GM19043 (cell line): ENCODE results near the gene LYVE1.
A peak's percentile ranks its signal among the peaks of the same experiment; 100 is the strongest.
"Not testable (repeated sequence)": the region's sequence is repeated elsewhere in the genome, so short reads cannot be mapped to it uniquely, and the experiment has no call there.

Experiments used
- ATAC-seq: cut with Tn5 transposase; IDR thresholded peaks from one replicate; pipeline ENCODE4 v1.9.1; 2021; ENCODE audit warnings: low read depth; ENCODE audit not compliant: unreplicated experiment

The LYVE1 gene, protein sequence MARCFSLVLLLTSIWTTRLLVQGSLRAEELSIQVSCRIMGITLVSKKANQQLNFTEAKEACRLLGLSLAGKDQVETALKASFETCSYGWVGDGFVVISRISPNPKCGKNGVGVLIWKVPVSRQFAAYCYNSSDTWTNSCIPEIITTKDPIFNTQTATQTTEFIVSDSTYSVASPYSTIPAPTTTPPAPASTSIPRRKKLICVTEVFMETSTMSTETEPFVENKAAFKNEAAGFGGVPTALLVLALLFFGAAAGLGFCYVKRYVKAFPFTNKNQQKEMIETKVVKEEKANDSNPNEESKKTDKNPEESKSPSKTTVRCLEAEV

DNA sequence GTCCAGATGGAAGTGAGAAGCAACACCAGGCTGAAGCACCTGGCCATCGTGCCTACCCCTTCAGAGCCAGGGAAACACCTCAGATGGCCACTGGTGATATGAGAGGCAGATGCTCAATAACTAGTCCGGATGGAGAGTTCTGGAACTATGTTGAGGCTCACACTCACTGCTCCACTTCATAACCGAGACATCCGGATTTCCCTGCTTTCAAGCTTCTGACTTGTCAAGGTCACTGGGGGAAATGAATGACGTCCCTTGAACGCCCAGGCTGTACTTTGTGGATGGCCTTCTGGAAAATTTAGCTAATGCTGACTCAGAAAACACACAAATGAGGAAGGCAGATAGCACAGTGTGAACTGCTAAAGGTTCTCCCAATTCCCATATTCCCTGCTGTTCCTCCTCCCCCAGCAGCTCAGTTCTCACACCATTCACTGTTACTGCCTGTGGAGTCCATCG is at the start of gene LYVE1:
Gene LYVE1, minus strand, starts transcription at position 180 of the 456 bp plus-strand sequence. Its CDS starts 133 bp downstream, at position 47.
- ATAC-seq: no peak

DNA sequence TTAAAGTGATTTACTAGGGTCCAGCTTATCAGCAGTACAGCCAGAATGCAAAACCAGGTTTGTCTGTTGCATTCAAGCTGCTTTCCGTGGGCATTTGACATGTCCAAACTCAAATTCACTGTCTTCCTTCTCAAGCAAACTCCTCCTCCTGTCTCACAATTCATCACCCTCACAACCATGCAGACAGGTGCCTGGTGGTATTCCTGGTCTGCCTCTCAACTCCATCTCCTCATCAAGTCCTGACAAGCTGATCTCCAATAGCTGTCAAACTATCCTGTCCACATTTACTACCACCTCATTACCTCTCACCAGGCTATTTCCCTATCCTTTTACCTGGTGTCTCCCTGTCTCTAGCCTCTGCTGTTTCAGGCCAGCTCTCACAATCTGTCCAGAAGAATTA is 49.1 kb upstream of the LYVE1 start:
- ATAC-seq: no peak

DNA sequence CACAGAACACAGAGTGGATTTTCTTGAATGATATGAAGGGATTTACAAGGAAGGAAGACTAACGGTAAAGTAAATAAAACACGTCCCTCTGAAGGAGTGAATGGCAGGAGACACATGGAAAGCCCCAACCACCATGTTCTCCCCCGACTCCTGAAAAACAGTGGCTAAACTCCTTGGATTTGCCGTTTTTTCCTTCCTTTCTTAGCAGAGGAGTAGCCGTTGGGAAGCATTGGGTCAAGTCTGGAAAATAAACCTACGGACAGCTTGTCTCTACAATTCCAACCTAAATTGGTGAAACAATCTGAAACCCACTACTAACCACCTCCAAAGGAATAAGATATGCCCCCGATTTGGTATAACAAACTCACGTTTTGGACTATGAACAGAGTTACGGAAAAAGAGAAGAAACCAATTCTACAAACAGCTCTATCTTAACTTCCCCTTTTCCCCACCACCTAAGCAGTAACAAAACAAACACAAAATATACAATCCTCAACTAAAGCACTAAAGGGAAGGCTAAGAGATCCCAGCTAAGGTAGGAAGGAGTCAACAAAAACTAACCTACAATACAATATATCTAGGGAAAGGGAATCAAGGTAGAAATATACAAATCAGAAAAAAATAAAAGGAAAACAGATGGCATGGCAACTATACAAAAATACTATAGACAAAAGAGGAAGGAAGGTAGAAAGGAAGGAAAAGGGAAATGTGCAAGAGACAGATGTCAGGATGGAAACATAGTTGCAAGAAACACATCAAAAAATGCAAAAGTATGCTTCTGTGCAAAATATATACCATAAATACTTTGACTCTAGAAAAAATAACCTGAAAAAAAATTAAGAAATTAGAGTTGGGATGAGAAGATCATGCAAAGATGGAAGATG is 43.8 kb upstream of the LYVE1 start:
- ATAC-seq: no peak

DNA sequence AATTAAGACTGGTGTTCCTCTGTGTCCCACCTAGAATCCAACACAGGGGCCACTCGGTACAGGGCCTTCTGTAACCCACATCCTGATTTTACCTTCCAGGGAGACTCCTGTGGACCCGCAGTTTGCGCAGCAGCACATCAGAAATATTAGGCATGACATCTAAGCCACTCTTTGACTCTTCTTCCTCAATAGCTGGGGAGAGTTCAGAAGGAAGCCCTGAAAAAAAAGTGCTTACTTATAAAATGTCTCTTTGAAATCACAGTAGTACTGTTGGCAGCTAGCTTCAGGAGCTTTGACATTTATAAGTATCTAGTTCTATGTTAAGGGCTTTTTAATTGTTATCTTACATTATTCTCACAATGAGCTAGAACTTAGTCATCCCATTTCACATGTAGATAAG is 41.2 kb upstream of the LYVE1 start:
- ATAC-seq: no peak

DNA sequence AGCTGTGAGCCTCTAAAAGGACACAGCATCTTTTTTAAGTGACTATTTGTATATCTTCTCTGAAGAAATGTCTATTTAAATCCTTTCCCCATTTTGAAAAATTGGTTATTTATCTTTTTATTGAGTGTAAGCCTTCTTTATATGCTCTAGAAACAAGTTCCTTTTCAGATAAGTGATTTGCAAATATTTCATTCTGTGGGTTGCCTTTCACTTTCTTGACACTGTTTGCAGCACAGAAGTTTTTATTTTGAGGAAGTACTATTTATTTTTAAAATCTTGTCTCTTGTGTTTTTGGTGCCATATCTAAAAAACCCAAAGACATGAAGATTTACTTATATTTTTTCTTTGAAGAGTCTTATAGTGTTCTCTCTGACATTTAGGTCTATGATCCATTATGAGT is 40.1 kb upstream of the LYVE1 start:
- ATAC-seq: no peak

DNA sequence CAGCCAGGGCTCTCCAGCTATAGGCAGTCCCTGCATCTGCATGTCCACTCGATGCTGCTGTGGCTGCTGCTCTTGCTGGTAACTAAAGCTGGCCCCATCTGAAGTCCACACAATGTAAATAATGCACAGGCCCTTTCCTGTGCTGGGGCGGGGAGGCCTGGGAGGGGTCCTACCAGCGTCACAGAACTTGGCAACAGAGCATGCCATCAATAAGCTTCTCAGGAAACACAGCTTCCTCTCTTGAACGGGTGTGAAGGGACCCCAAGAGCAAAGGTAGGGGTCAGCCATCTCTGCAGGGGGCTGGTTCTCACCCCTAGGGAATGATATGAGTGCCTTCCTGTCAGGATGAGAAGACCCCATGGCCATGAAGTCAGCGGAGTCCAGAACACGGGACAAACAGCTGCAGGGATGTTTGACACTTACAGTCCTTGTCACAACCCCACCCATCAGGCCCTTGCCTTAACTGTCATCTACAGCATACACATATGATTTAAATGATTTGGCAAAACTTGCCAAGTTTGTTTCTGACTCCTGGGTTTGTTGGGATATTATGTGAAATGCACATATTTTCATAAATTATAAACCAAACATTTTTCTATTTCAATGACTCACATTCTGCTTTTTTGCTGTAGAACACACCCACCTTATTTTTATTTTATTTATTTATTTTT is 39.1 kb upstream of the LYVE1 start:
- no peak for ATAC-seq

DNA sequence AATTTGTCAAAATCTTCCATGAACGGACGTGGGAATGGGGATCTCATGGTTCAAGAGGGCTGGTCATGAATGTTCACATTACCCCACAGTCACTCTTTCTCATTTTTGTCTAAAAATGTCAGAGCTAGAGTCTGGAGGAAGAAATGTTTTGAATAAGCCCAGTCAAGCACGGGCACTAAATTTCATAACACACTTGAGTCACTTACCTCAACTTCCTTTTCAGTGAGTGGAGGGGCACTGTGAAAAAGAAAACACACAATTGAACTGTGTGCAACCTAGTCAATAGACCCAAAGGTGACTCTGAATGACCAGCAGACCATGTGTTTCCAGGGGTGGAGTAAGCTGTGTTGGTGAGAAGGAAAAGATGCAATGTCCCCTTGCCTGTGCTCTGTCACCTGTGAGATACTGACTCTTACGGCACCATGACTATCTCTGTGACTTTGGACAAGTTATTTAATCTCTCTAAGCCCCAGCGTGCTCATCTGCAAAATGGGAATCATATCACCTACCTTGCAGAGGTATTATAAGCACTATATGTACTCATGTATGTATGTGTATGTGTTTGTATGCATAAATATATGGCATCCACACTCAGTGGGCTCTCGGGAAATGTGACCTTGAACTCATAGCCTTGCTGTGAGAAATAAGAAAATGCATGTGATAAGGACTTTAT is 38.2 kb upstream of the LYVE1 start:
- peak; percentile 71 for ATAC-seq

DNA sequence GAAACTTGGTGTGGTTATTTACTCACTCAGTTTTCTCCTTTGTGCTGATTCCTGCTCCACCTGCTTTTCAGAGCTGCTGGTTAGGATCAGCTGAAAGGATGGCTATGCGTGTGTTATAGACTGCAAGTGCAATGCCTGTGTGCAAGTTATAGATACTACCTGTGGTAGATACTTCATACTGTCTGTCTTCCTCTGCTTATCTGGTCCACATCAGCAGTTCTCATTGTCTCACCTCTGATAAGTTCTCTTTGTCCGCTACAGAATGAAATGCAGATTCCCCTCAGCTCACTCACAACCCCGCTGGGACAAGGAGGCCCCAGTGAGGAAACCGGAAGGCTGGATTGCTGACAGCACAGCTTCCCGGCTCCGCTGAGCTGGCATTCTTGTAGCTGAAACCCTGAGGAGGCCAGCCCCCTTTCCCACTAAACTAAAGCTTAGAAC is 37.5 kb upstream of the LYVE1 start:
- ATAC-seq: no peak

DNA sequence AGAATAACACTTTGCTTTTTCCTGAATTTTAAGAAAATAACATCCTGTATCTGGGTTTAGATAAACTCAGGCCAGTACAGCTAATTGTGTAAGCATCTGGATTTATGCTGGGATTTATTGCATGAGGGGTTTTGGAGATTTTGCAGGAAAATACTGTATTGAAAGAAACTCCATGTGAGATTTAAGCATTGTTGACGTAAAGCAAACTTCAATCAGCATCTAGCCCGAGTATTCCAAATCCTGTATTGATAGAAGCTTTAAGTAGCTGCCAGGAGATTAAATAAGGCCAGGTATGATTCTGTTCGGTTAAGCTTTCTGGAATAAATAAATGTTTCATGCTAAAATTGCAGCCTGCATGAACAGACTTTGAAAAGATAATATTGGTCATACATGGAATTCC is 36.3 kb upstream of the LYVE1 start:
- ATAC-seq: no peak

DNA sequence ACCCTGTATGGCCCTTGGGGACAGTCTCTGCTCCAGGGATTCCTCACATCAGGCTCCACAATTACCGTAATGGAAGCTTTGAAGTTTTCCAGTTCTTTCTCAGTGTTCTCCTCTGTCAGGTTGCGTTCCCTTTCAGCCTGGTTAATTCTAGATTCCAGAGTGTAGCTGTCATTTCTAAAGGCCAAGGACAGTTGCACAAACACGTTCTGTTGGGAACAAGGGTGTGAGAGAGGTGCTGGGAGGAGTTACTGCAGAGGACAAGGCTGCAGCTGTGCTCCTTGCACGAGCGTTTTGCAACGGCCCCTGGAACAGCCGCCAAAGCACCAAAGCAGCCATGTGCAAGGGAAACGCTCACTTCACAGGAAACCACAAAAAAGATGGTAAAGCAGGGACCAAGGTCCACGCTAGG is 35.9 kb upstream of the LYVE1 start:
- ATAC-seq: no peak

DNA sequence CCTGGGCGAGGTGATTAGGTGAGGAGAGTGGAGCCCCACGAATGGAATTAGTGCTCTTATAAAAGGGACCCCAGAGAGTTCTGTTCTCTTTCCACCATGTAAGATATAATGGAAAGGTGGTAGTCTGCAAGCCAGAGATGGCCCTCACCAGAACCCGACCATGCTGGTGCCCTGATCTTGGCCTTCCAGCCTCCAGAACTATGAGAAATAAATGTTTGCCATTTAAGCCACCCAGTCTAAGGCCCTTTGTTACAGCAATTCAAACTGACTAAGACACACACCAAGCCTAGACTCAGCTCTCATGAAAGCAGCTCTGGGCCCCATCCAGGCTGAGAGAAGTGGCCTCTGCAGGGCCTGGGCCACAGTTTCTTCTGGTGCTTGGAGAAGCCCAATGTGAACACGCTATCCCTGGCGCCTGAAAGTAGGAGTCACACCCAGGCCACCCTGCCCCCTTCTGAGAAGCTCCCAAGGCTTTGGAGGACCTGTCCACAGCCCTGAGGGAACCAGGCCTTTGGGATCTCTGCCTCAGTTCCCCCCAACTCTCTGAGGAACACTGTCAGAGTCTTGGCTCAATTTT is 35.3 kb upstream of the LYVE1 start:
- ATAC-seq: no peak

DNA sequence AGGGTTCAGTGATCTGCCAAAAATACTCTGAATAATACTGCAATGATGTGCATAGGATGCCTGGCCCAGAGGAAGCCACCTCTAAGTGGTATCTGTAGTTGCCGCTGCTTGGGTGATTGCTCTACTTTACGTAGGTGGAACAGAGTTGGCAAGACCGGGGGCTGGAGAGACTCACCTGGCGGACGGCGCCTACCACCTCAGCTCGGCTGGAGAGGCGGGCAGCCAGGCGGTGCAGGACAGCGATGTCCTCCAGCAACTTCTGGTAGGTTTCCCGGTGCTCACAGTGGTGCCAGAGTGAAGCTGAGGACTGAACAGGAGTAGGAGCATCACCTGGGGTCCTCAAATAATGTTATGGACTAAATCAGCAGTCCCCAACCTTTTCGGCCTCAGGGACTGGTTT is 34.5 kb upstream of the LYVE1 start:
- no peak for ATAC-seq

DNA sequence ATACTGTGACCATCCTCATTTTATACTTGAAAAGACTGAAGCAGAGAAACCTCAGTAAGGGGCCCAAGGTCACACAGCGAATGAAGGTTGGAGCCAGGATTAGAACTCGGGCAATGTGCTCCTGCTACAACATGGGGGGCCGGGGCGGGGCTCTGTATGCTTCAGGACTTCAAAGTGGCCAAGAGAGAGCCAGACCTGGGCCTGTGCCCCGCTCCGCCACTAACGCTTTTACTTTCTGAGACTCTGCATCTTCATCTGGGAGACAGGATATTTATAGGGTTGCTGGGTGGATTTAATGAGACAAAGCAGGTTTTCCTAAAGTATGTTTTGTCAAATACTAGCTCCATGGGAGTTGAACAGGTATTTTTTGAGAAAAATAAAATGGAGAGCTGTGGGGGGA is 33.9 kb upstream of the LYVE1 start:
- ATAC-seq: no peak

DNA sequence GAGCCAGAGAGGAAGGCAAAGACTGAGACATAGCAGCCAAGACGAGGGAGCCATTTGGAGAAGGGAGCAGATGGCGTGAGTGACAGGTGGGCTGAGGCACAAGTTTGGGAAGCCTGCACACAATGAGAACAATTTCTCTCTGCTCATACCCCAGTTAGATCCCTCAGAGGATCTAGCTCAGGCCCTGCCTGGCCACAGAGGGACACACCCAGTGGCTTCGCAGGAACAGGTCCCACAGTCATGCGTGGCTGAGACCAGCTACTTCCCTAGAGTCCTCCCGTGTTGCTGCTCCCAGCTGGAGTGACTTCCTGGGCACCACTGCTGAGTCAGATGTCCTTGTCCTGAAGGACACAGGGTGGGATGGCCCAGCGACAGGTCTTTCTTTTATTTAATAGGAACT is 33.4 kb upstream of the LYVE1 start:
- no peak for ATAC-seq

DNA sequence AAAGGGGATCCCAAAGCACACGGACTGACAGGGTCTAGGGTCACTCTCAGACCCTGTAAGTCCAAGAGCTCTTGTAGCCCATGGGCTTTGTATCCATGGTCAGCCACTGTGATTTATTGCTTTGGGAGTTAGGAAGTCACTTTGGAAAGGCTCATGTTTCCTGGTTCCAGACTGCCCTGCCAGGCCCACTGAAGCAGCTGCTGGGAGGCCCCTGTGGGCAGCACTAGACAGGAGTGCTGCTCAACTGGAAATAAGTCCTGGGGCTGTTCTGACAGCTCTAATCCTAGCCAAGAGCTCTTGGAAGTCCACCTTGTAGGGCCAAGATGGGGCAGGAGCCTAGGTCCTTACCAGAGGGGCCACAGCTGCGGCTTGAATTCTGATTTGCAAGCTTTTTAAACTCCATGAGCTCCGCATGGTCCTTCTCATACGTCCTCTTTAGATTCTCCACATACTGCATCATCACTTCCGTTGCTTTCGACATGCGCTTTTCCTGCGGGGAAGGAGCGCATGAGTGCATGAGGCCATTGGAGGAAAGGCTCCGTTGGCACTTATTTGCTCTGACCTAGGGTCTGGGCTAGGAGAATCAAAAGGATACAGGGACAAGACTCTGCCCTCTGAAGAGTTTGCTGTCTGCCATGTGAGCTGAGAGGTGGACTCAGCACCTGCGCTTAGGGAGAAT is 32.2 kb upstream of the LYVE1 start:
- ATAC-seq: no peak

DNA sequence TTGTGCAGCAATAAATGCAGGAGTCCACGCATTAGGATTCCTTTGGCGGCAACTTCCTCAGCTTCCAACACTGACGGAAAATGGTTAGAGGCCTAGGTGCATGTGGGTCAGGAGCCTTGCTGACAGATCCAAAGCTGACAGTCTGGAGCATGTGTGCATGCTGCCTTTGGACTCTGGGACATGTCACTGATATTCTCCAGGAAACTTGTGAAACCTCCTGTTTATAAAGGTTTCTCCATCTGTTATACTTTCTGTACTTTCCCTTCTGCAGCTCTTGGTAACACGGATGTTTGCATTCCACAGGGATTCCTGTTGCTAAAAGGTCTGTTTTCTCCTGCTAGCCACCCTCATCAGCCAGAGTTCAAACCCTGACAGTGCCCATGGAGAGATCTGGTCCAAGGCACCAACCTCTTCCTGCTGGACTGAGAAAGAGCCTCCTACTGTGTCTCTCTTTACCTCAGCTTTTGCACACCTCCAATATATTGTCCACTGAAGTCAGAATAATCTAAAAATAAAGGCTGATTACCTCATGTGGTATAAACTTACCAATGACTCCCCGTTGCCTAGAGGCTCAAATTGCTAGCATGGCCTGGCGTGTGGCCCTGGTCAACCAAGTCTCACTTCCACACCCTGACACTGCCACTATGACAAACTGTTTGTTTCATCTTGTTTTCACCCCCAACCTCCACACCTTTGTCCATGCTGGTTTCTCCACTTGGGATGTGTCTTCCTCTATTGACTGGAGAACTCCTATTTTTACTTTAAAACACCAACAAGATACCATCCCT is 31.1 kb upstream of the LYVE1 start:
- ATAC-seq: no peak

DNA sequence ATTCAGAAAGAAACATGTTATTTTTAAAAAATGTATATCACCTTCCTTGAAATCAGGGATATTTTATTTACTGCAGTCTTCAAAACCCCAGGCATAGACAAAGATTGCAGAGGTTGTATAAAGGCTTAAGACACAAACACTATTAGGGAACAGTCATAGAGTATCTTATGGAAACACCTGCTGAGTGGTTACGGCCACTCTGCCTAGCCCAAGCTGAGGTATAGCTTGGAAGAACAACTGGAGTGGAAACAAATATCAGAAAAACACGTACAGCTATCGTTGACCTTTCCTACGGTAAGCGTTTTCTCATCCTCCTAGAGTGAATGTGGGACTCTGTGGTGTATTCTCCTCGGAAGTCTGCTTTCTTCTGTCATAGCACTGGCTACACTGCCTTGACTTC is 30.4 kb upstream of the LYVE1 start:
- ATAC-seq: no peak

DNA sequence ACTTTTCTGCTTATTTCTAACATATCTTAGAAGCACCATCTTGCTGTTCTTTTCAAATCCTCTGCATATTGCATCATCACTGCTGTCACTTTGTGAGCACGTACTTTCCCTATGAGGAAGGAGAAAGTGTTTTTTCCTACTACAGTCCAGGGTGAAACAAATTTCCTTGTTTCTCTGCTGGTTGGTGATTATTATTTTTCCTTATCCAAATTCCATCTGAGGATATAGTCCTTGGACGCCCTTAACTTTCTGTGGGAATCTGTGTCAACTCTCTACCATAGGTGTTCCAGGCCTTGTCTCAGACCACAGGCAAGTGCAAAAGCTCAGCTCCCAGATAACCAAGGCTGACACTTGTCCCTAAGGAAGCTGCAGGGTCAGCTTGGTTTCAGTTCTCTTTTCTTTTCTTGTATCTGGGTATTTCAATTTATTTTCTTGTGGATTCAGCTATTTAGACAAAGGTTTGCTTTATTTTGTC is 29.4 kb upstream of the LYVE1 start:
- ATAC-seq: no peak

DNA sequence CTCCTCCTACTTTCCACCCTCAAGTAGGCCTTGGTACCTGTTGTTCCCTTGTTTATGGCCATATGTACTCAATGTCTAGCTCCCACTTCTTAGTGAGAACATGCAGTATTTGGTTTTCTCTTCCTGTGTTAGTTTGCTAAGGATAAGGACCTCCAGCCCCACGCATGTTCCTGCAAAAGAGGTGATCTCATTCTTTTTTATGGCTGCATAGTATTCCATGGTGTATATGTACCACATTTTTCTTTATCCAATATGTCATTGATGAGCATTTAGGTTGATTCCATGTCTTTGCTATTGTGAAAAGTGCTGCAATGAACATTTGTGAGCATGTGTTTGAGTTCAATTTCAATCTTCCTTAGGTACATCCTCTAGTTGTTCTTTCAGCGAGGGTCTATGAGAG is 27.4 kb upstream of the LYVE1 start:
- ATAC-seq: not testable (repeated sequence)
